Fibroblast of skin of right quadriceps (primary cell): ENCODE measurements around the gene ADCY1.

Experiments used
- DNase-seq: peaks from one replicate; pipeline ENCODE4 v3.0.0-alpha.2; 2013

The ADCY1 gene

GRCh38 chr7:45653209-45653907 lies 79.2 kb downstream of the ADCY1 start:
- no peak for DNase-seq

- DNase-seq = no peak
Observed at GRCh38 chr7:45654341-45654740, 80.2 kb downstream of the ADCY1 start.

- DNase-seq = no peak
Observed at GRCh38 chr7:45655539-45655938, 81.4 kb downstream of the ADCY1 start.

GRCh38 chr7:45656431-45656830 lies 82.3 kb downstream of the ADCY1 start:
- DNase-seq = no peak

GRCh38 chr7:45657136-45657889 lies 83.1 kb downstream of the ADCY1 start:
- DNase-seq = no peak

- no peak for DNase-seq
Observed at GRCh38 chr7:45657890-45658715, 83.9 kb downstream of the ADCY1 start.

GRCh38 chr7:45658716-45659495 lies 84.7 kb downstream of the ADCY1 start:
- no peak for DNase-seq

GRCh38 chr7:45659496-45660139 lies 85.5 kb downstream of the ADCY1 start:
- no peak for DNase-seq

GRCh38 chr7:45660201-45660900 lies 86.2 kb downstream of the ADCY1 start:
- no peak for DNase-seq

- no peak for DNase-seq
Observed at GRCh38 chr7:45660901-45661211, 86.7 kb downstream of the ADCY1 start.

- DNase-seq = no peak
Observed at GRCh38 chr7:45661302-45661995, 87.3 kb downstream of the ADCY1 start.

- DNase-seq = no peak
Observed at GRCh38 chr7:45662018-45662417, 87.8 kb downstream of the ADCY1 start.

GRCh38 chr7:45662540-45663166 lies 88.5 kb downstream of the ADCY1 start:
- no peak for DNase-seq

GRCh38 chr7:45663167-45663921 lies 89.2 kb downstream of the ADCY1 start:
- peak; percentile 9 for DNase-seq

- DNase-seq = no peak
Observed at GRCh38 chr7:45663965-45664633, 89.9 kb downstream of the ADCY1 start.

GRCh38 chr7:45665172-45665571 lies 91.0 kb downstream of the ADCY1 start:
- no peak for DNase-seq

GRCh38 chr7:45670227-45670626 lies 96.1 kb downstream of the ADCY1 start:
- DNase-seq = no peak

- no peak for DNase-seq
Observed at GRCh38 chr7:45670717-45671116, 96.5 kb downstream of the ADCY1 start.

- no peak for DNase-seq
Observed at GRCh38 chr7:45677311-45677900, 103.2 kb downstream of the ADCY1 start.
